ENCODE results near the gene HOXA6.

Gene HOXA6

DNA sequence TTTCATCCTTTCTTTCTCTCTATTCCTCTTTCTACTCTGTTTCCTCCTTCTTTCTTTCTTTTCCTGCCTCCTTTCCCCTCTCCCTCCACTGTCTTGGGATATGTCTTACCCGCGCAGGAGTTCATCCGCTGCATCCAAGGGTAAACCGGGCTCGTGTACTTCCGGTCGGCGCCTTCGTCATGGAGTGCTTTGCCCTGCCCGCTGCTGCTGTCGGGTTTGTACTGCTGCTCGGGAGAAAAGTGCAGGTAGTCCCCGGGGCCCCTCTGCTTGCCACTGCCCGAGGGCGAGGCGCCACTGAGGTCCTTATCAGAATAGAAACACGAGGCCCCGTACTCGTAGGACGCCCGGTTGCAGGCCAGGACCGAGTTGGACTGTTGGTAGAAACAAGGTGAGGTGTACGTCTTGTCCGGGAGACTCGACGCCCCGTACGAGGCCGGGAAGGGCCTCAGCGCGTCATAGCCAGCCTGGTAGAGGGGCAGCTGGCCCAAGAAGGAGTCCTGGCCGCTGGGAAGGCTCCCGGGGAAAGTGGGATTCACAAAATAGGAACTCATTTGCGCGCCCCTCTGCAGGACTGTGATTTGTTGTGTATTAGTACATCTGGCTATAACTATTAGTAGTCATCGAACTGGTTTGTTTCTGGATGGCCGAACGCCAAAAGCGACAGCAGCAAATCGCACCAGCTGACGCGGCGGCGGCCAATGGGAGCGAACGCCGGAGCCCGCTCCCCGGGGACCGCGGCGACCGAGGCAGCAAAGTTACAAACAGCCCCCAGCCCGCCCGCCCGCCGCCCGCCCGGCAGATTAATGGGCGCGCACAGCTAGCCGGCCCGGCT, at the start of gene HOXA6:
HOXA6 (minus strand) TSS at position 576 of the 832 bp plus-strand sequence; CDS start at position 551, 25 bp downstream.
- TF ChIP-seq, protein P1, sequence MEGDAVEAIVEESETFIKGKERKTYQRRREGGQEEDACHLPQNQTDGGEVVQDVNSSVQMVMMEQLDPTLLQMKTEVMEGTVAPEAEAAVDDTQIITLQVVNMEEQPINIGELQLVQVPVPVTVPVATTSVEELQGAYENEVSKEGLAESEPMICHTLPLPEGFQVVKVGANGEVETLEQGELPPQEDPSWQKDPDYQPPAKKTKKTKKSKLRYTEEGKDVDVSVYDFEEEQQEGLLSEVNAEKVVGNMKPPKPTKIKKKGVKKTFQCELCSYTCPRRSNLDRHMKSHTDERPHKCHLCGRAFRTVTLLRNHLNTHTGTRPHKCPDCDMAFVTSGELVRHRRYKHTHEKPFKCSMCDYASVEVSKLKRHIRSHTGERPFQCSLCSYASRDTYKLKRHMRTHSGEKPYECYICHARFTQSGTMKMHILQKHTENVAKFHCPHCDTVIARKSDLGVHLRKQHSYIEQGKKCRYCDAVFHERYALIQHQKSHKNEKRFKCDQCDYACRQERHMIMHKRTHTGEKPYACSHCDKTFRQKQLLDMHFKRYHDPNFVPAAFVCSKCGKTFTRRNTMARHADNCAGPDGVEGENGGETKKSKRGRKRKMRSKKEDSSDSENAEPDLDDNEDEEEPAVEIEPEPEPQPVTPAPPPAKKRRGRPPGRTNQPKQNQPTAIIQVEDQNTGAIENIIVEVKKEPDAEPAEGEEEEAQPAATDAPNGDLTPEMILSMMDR (IDR thresholded peaks at IDR 0.05; ENCODE audit: unreplicated experiment in 3 of 3), result no peak
- H3K4me3 Mint-ChIP-seq, result peak within 1 kb of the TSS; percentile 95 to 98 (median 96)
- peaks cover 57% of the 10 kb centered on the region for H3K4me1 Mint-ChIP-seq
- H3K9me3 Mint-ChIP-seq, result no peaks in the 10 kb centered on the region
- H3K27ac Mint-ChIP-seq, result peak within 1 kb of the TSS; percentile 97 to 100 (median 99)
- peaks cover 3% of the 10 kb centered on the region for H3K27me3 Mint-ChIP-seq (ENCODE audit: low read depth)
- H3K36me3 Mint-ChIP-seq (ENCODE audit: low read depth), result peaks cover 77% of the 10 kb centered on the region

- Mint-ChIP-seq H3K4me1 (peaks cover 20% of the 10 kb centered on the region), H3K36me3 (ENCODE audit: low read depth) (no peaks in the 10 kb centered on the region), H3K9me3 (no peaks in the 10 kb centered on the region), H3K4me3 (no peak overlapping the region), H3K27ac (no peak overlapping the region), H3K27me3 (ENCODE audit: low read depth) (peaks cover 98% of the 10 kb centered on the region)
- TF ChIP-seq, protein P1 (IDR thresholded peaks at IDR 0.05; ENCODE audit: unreplicated experiment in 3 of 3), result peak; percentile 86 to 89 (median 89)
Observed at GRCh38 chr7:27196287-27196767, 48.8 kb upstream of the HOXA6 start.

DNA sequence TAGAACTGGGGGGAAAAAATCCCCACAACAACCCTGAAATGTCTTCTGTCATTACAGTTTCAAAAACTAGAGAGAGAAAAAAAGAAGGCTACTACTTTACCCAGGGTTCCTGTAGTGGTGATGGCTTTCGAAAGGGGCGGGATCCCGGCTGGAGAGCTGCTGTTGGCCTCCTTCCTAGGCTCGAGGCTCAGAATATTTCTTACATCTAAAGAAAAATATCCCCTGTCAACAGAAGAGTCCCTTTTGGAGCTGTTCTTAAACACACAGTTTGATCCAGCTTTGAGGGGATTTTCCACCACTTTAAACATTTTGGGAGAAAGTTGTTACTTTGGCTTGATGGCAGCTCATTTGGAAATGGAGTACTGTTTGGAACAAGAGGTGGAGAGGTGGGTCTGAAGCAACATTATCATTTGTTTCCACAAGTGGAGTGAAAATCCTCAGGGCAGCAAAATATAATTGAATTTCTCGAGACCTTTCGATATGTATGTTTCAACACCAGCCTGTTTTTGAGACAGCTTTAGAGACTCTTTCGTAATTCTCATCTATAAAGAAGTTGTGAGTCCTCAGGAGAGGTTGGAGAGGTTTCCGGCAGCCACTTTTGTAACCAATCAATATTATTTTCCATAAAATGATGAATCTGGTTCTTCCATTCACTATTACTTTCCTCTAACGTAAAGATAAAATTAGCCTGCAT, 47.3 kb upstream of the HOXA6 start:
- H3K4me1 Mint-ChIP-seq, result peaks cover 17% of the 10 kb centered on the region
- no peak overlapping the region for H3K4me3 Mint-ChIP-seq
- peaks cover 98% of the 10 kb centered on the region for H3K27me3 Mint-ChIP-seq (ENCODE audit: low read depth)
- TF ChIP-seq, protein P1 (IDR thresholded peaks at IDR 0.05; ENCODE audit: unreplicated experiment in 3 of 3), result no peak
- H3K9me3 Mint-ChIP-seq, result no peaks in the 10 kb centered on the region
- no peak overlapping the region for H3K27ac Mint-ChIP-seq
- no peaks in the 10 kb centered on the region for H3K36me3 Mint-ChIP-seq (ENCODE audit: low read depth)

DNA sequence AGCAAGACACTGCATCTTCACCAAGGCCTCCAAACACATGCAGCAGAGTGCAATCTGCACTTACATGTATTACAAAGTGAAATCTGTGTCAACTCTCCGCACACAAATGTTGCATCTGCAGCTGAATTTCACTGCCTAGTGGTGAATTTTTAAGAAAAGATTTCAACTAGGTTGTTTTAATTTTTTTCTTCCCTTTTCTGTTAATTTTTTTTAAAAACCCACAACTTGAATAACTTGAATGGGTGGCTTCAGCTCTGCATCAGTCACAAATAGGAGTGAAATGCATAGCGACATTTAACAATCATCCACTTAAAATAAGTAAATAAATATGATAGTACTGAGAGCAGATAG, 46.4 kb upstream of the HOXA6 start:
- peak overlapping the region in 1 of 3 experiments; percentile 40 for H3K27ac Mint-ChIP-seq
- peak overlapping the region in 2 of 3 experiments; percentile 56 to 57 for H3K4me3 Mint-ChIP-seq
- TF ChIP-seq, protein P1 (IDR thresholded peaks at IDR 0.05; ENCODE audit: unreplicated experiment in 3 of 3), result no peak
- H3K9me3 Mint-ChIP-seq, result no peaks in the 10 kb centered on the region
- H3K4me1 Mint-ChIP-seq, result peaks cover 22% of the 10 kb centered on the region
- no peaks in the 10 kb centered on the region for H3K36me3 Mint-ChIP-seq (ENCODE audit: low read depth)
- peaks cover 100% of the 10 kb centered on the region for H3K27me3 Mint-ChIP-seq (ENCODE audit: low read depth)

DNA sequence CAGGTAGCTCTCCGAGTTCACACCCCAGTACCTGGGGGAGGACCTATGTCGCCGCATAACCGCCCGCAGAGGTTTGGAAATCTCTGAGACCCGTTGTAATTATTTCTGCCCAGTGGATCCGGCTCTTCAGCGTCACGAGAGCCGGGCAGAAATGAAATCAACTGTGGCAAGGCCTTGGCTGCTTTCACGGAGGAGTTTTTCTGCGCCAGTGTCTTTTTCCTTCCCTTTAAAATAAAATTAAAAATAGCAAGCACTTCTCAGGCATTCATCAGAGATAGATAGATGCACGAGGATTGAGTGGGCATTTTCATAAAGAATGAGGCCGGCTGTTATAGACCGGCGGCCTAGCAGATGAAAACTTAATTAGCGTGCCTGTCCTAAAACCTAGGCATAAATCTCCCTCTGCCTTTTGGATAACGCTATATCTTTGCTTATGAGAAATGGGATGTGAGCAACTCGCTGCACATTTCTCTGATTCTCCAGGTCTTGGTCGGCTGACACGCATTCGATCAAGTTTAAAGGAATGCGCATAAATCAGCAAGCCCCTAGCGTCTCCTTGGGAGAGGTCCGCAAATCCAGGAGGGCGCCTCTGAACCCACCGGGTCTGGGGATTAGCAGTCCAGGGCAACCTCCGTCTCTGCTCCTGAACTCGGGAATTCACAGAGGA, 45.9 kb upstream of the HOXA6 start:
- H3K36me3 Mint-ChIP-seq (ENCODE audit: low read depth), result no peaks in the 10 kb centered on the region
- H3K9me3 Mint-ChIP-seq, result no peaks in the 10 kb centered on the region
- peaks cover 26% of the 10 kb centered on the region for H3K4me1 Mint-ChIP-seq
- H3K4me3 Mint-ChIP-seq, result peak overlapping the region; percentile 31 to 57 (median 56)
- peak overlapping the region in 1 of 3 experiments; percentile 40 for H3K27ac Mint-ChIP-seq
- peaks cover 100% of the 10 kb centered on the region for H3K27me3 Mint-ChIP-seq (ENCODE audit: low read depth)
- TF ChIP-seq, protein P1 (IDR thresholded peaks at IDR 0.05; ENCODE audit: unreplicated experiment in 3 of 3), result no peak
